ENCODE results near the gene CLNS1A. TPM values are rescaled to one million over a fixed set of nuclear protein-coding genes. Genes with fewer than 3 reads are reported as not detected.

The CLNS1A gene
- total and polyA plus RNA-seq, 9 of the 15 experiments (the other 6 are each of a cell fraction or from before 2014, with no cell fraction given), result 146 to 472 (median 345) TPM

- Histone ChIP-seq H3K4me3 (no peak overlapping the region), H2AFZ (ENCODE audit: low read depth, low read length) (no peak overlapping the region), H3K9me1 (ENCODE audit: control insufficient read depth, insufficient read depth, low read length) (no peaks in the 10 kb centered on the region), H3K4me2 (ENCODE audit: insufficient read depth, low read length) (no peak overlapping the region), H3K4me1 (replicated peaks in 1 of 2; ENCODE audit: control insufficient read depth in 2 of 2, insufficient read depth in 2 of 2, low read length in 2 of 2) (peaks cover 0 to 4% of the 10 kb centered on the region in 2 experiments; a peak in 2 of 5 replicates), H4K20me1 (replicated peaks; ENCODE audit: control insufficient read depth, insufficient read depth, low read length) (no peaks in the 10 kb centered on the region), H3K27me3 (ENCODE audit: control insufficient read depth in 2 of 2, insufficient read depth in 2 of 2, low read length in 2 of 2) (no peaks in the 10 kb centered on the region), H3K27ac (ENCODE audit: extremely low read depth, low read depth, low read length) (peak overlapping the region; percentile 43; the same call in 1 of the 3 replicates), H3K79me2 (ENCODE audit: control insufficient read depth, insufficient read depth, low read length) (no peaks in the 10 kb centered on the region), H3K36me3 (ENCODE audit: control insufficient read depth, insufficient read depth, low read length) (peaks cover 34% of the 10 kb centered on the region), H3K9me3 (replicated peaks; ENCODE audit: control insufficient read depth, insufficient read depth, low read depth, low read length) (no peaks in the 10 kb centered on the region), H3K9ac (ENCODE audit: insufficient read depth in 1 of 2, low read depth in 2 of 2, low read length in 2 of 2) (no peak overlapping the region)
- FAIRE-seq (no peak), ATAC-seq (peak; percentile 37; the same call in 2 of the 3 replicates), DNase-seq (ENCODE audit: extremely low read depth in 1 of 4, low spot score in 3 of 4) (peak in 2 of 4 experiments; percentile 21 to 30)
- WGBS (ENCODE audit: insufficient coverage, low coverage, missing lambda C conversion rate), result 90% methylated on average over 3 of the region's 3 CpGs
- intact Hi-C loops (cut with micrococcal nuclease), result no loop called here
- TF ChIP-seq MAFK (IDR thresholded peaks at IDR 0.05; ENCODE audit: low read length) (peak; percentile 95), C11orf30 (IDR thresholded peaks at IDR 0.05; ENCODE audit: low read depth) (peak; percentile 94), MAFF (IDR thresholded peaks at IDR 0.05; ENCODE audit: low read length) (peak; percentile 96), MAFG (tag; conservative IDR thresholded peaks at IDR 0.05) (peak; percentile 98), JUND (IDR thresholded peaks at IDR 0.05; ENCODE audit: borderline replicate concordance, low read depth, low read length) (peak; percentile 48; the same call in 1 of the 2 replicates), JUND (tag; IDR thresholded peaks at IDR 0.05; ENCODE audit: borderline replicate concordance, low read depth, low read length) (peak; percentile 51; the same call in 2 of the 3 replicates), ATF3 (IDR thresholded peaks at IDR 0.05) (peak; percentile 68), ATF3 (CRISPR knock-in tag; conservative IDR thresholded peaks at IDR 0.05) (no peak), NFYB (IDR thresholded peaks at IDR 0.05; ENCODE audit: extremely low read depth, insufficient read length) (no peak), CUX1 (CRISPR knock-in tag; IDR thresholded peaks at IDR 0.05) (no peak), DPF2 (IDR thresholded peaks at IDR 0.05) (peak; percentile 36; the same call in 1 of the 2 replicates), FOSL1 (tag; conservative IDR thresholded peaks at IDR 0.05) (peak; percentile 60), BACH1 (tag; IDR thresholded peaks at IDR 0.05) (peak; percentile 89), NFE2 (IDR thresholded peaks at IDR 0.05; ENCODE audit: low read depth) (peak; percentile 85), HCFC1 (IDR thresholded peaks at IDR 0.05; ENCODE audit: low read depth, low read length) (no peak), ZNF316 (IDR thresholded peaks at IDR 0.05) (peak; percentile 97), NFE2L1 (tag; IDR thresholded peaks at IDR 0.05; ENCODE audit: borderline replicate concordance, low read depth) (peak; percentile 85), ZNF780A (CRISPR knock-in tag; IDR thresholded peaks at IDR 0.05) (no peak)
- ChIA-PET CTCF (ENCODE audit: low intra/inter-chr PET ratio) (no interaction called here), POLR2A (interaction anchor here (1.5 to 3.2 kb wide), 4 partner anchors 9 to 520 kb away, joined by 4 to 16 read pairs (median 7); partner anchors contain the start of gene AQP11)
- in situ Hi-C loops (cut with MboI), result no loop called here
- BruUV-seq (replicated peaks), result no TSS peak
Observed at GRCh38 chr11:77602381-77603088, 35.1 kb downstream of the CLNS1A start.

All from K562 (cell line).